ENCODE results near the gene SEC14L1.

DNA sequence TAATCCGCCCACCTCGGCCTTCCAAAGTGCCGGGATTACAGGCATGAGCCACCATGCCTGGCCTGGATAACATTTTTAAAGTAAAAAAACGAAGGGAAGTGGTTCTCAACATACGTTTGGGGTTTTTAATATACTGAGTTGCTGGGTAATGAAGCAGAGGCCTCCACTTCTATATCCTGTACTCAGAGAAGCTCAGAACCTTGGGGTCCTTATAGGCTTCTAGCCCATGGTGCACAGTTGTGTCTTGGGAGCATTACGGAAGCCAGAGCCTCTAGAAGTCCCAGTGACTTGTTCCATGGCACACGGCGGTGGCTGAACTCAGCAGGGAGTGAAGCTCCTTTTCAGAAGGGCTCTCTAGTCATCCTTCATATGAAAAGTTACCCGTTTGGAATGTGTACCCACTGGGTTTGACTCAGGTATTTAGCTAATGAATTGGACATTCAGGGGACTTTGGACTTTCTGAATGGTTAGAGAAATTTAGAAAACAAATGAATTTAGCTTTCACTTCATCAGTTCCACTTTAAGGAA lies 67.0 kb downstream of the SEC14L1 start:
- TF ChIP-seq MAX (CRISPR knock-in tag; IDR thresholded peaks at IDR 0.05): no peak
- TF ChIP-seq, protein P1, sequence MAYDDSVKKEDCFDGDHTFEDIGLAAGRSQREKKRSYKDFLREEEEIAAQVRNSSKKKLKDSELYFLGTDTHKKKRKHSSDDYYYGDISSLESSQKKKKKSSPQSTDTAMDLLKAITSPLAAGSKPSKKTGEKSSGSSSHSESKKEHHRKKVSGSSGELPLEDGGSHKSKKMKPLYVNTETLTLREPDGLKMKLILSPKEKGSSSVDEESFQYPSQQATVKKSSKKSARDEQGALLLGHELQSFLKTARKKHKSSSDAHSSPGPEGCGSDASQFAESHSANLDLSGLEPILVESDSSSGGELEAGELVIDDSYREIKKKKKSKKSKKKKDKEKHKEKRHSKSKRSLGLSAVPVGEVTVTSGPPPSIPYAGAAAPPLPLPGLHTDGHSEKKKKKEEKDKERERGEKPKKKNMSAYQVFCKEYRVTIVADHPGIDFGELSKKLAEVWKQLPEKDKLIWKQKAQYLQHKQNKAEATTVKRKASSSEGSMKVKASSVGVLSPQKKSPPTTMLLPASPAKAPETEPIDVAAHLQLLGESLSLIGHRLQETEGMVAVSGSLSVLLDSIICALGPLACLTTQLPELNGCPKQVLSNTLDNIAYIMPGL (CRISPR knock-in tag; IDR thresholded peaks at IDR 0.05): no peak
- no peak for TF ChIP-seq ARID4B (CRISPR knock-in tag; IDR thresholded peaks at IDR 0.05; ENCODE audit: borderline replicate concordance)
- TF ChIP-seq, protein P2, sequence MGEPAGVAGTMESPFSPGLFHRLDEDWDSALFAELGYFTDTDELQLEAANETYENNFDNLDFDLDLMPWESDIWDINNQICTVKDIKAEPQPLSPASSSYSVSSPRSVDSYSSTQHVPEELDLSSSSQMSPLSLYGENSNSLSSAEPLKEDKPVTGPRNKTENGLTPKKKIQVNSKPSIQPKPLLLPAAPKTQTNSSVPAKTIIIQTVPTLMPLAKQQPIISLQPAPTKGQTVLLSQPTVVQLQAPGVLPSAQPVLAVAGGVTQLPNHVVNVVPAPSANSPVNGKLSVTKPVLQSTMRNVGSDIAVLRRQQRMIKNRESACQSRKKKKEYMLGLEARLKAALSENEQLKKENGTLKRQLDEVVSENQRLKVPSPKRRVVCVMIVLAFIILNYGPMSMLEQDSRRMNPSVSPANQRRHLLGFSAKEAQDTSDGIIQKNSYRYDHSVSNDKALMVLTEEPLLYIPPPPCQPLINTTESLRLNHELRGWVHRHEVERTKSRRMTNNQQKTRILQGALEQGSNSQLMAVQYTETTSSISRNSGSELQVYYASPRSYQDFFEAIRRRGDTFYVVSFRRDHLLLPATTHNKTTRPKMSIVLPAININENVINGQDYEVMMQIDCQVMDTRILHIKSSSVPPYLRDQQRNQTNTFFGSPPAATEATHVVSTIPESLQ (CRISPR knock-in tag; IDR thresholded peaks at IDR 0.05): no peak
- TF ChIP-seq, protein P3, sequence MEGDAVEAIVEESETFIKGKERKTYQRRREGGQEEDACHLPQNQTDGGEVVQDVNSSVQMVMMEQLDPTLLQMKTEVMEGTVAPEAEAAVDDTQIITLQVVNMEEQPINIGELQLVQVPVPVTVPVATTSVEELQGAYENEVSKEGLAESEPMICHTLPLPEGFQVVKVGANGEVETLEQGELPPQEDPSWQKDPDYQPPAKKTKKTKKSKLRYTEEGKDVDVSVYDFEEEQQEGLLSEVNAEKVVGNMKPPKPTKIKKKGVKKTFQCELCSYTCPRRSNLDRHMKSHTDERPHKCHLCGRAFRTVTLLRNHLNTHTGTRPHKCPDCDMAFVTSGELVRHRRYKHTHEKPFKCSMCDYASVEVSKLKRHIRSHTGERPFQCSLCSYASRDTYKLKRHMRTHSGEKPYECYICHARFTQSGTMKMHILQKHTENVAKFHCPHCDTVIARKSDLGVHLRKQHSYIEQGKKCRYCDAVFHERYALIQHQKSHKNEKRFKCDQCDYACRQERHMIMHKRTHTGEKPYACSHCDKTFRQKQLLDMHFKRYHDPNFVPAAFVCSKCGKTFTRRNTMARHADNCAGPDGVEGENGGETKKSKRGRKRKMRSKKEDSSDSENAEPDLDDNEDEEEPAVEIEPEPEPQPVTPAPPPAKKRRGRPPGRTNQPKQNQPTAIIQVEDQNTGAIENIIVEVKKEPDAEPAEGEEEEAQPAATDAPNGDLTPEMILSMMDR (IDR thresholded peaks at IDR 0.05): no peak
- no peak for TF ChIP-seq CREB1 (CRISPR knock-in tag; IDR thresholded peaks at IDR 0.05)
- TF ChIP-seq ZNF532 (CRISPR knock-in tag; IDR thresholded peaks at IDR 0.05; ENCODE audit: borderline replicate concordance): no peak
- TF ChIP-seq ATF1 (CRISPR knock-in tag; IDR thresholded peaks at IDR 0.05): no peak
- TF ChIP-seq GABPB1 (CRISPR knock-in tag; IDR thresholded peaks at IDR 0.05): no peak
- no peak for TF ChIP-seq CREM (CRISPR knock-in tag; IDR thresholded peaks at IDR 0.05)
- no peak for TF ChIP-seq ELF4 (CRISPR knock-in tag; IDR thresholded peaks at IDR 0.05; ENCODE audit: low read depth)
- no peak for TF ChIP-seq IRF1 (CRISPR knock-in tag; IDR thresholded peaks at IDR 0.05)

Measured in WTC11 (cell line).